T-helper 9 cell (primary cell): ENCODE data around the gene ZFYVE28.
A peak's percentile ranks its signal among the peaks of the same experiment; 100 is the strongest.

Experiments
- DNase-seq: peaks from one replicate; pipeline ENCODE4 v3.0.0-alpha.2; 2020

The ZFYVE28 gene

DNA sequence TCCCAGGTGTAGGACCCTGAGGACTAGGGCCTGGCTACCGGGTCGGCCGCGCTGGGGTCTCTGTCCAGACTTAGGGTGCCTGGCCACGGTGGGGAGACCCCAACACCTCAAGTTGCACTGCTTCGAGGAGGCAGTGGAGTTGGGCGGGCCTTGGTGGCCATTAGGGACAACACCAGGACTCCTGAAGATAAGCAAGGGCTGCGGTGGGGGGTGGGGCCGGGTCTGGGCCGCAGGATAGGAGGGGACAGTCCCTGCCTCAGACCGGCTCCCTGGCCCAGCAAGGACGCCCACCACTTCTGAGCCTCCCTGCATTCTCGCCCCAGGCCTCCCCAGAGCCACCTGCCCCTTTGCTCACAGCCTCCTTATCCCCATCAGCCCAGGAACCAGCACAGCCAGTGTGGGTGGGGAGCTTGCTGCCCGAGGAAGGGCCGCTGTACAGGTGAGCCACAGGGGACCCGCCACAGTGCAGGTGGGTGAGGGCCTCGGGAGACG lies 151.1 kb downstream of the ZFYVE28 start:
- DNase-seq: no peak

GRCh38 chr4:2266821-2267220 lies 151.6 kb downstream of the ZFYVE28 start:
- DNase-seq: no peak

DNA sequence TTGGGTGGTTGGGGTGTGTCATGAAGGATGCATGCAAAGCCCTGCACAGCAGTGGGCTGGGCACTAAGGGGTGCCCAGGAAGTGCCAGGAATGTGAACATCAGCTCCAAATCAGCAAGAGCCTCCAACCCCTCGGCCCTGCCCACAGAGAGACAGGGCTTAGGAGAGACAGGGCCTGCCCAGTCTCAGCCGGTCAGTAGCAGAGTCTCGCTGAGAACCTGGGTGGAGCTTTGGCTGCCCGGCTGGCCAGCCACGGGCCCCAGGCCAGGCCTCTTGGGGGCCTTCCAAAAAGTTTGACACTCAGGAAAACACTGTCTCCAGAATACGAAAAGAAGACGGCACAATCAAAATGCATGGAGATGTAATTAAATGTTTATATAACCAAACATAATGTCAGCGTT lies 152.3 kb downstream of the ZFYVE28 start:
- no peak for DNase-seq

DNA sequence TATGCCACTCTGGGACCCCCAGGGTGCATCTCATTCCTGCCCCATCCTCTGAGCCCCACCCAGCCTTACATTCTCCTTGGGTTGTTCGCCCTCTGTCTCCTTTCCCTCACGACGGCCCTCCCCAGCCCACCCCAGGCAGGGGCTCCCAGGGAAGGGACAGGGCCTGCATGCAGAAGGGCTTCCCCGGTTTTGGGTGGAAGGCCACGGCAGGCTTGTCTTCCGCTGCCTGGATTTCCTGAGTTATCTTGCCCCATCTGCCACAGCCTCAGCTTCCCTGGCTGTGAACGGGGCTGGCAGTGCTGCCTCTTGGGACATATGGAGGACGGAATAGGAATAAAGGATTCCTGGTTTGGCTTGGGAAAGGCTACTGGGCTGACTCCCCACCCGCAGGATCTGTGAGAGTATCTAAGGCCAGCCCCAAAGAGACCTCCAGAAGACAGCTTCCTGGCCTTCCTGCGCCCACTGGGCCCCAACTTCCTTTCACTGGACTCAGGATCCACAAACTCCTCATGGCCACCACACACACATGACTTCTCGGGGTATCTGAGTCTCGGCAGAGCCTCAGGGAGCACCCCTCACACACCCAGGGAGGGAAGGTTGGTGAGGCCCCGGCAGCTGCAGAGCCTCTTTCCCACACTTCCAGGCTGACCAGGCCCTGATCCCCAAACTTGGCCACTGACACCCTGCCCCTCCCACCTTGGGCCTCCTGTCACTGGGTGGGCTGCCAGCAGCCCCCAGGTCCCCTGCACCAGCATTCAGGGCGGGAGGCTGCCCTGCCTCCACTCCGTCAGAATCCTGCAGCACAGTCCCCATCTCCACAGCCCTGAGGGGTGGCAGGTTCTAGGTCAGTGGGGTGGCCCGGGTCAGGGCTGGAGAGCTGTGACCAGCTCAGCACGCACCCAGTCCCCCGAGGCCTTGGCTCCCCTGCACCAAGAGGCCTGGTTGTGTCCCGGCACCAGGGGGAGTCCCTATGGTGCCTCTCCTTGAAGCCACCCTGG lies 153.0 kb downstream of the ZFYVE28 start:
- no peak for DNase-seq

- no peak for DNase-seq
Measured at GRCh38 chr4:2264481-2265041, 153.9 kb downstream of the ZFYVE28 start.

GRCh38 chr4:2263926-2264321 lies 154.5 kb downstream of the ZFYVE28 start:
- no peak for DNase-seq

GRCh38 chr4:2262944-2263250 lies 155.5 kb downstream of the ZFYVE28 start:
- no peak for DNase-seq

GRCh38 chr4:2262145-2262943 lies 156.1 kb downstream of the ZFYVE28 start:
- peak; percentile 93 for DNase-seq

DNA sequence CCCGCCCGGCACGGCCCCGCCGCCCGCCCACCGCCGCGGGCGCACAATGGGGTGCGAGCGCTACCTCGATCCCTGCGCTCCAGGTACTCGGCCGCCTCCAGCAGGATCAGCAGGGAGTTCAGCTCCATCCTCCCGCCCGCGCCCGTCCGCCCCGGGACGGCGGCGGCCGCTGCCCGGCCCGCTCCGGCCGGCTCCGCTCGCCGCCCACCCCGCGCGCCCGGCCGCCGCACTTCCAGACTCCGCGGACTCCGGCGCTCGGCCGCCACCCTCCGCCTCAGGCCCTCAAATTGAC lies 156.6 kb downstream of the ZFYVE28 start, which contains the start of gene MXD4:
TSS of gene MXD4 (minus strand) at position 257 of the 292 bp plus-strand sequence. CDS start at position 128, 129 bp downstream.
- no peak for DNase-seq

DNA sequence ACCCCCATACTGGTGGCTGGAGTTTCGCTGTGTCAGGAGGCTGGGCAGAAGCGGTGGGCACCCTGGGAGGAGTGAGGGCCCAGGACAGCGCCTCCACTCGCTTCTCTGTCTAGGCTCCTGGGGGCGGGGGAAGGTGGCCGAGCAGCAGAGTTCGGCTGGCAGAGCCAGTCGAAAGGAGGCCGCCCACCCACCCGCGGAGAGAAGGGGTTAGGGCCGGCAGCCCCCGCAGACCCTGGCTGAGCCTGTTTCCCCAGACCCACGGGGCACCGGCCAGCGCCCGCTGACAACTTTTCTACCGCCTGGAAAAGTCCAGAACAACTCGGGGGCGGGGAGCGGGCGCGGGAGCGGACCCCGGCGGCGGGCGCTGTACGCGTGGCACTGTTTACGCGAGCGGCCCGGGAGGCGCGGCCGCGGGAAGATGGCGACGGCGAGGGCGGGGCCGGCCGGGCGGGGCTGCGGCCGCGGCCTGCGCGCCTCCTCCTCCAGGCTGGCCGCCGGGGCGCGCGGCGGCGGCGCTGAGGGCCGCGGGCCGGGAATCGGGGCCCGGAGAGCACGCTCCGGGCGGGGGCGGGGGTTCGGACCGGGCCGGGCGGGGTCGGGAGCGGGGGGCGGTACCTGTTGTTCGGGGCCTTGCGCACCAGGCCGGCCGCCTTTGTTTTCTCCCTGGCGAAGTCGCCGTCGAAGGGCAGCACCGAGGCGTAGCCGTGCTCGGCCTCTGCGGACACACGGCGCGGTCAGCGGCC lies 157.2 kb downstream of the ZFYVE28 start:
- DNase-seq: peak; percentile 53

- no peak for DNase-seq
Measured at GRCh38 chr4:2260344-2261109, 157.9 kb downstream of the ZFYVE28 start.

DNA sequence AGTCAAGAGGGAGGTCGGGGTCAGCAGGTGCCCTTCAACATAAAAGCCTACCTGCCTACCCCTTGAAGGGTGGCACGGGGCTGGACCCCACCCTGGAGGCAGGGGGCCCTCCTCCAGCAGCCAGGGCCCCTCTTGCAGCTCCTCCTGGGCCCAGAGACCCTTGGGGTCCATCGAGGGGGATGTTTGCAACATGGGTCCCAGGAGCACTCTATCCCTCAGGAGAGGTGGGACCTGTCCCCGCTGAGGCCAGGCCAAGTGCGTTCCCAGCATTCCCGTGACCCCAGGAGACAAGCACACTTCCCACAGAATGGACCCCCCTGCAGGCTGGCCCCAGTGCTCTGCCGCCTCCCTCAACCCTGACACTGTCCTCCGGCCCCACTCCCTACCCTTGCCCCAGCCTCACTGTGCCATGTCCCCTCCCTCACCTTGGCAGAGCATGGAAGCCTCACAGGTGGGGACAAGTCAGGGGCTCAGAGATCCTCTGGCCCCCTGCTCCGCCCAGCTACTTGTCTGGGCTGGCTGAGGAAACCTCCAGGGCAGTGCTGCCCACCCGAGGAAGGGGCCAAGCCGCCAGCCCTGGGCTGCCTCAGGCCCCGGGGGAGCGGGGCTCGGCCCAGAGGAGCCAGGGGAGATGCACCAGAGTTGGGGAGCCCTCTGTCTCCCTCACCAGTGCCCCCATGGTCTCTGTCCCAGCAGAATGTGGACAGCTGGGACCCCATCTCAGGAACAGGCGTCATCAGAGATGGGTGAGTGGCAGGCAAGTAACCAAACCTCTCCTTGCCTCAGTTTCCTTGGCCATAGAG lies 158.7 kb downstream of the ZFYVE28 start:
- DNase-seq: no peak

- no peak for DNase-seq
Measured at GRCh38 chr4:2259036-2259540, 159.4 kb downstream of the ZFYVE28 start.

DNA sequence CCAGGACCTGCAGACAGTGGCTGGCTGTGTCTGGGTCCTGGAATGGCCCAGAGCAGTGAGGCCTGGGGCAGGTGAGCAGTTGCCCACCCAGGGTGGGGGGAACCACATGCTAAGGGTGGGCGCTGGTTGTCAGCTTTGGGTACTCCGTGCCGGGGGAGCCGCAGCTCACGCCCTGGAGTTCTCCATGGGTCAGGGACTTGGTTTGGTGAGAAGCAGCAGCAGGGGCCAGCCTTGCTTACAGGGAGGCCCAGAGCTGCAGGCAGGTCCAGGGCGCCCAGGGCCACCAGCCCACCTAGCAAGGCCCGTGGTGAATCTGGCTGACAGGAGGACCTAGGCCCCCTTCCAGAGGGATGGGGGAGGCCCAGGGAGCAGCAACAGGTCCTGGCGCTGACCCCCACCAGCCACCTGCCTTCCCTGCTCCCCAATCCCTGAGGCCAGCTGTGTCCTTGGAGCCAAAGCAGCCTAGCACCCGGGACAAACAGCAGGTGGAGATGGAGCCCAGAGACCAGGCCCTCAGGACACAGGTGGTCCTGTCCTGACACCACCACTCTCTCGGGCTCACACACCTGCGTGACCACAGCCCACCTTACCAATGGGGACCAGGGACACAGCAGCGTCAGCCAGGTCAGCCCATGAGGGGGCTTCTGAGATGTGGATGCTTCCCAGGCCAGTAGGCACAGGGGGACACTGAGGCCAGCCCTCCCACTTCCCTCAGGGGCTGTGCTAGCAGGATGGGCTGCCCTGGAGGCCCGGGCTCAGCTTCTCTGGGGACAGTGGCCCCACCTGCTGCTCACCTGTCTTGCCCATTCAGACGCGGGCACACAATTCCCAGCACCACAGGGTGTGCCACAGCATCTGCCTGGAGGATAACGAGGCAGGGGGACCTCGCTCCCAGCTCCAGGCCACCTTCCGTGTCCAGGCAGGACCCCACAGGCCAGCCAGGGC lies 160.1 kb downstream of the ZFYVE28 start:
- DNase-seq: no peak

- DNase-seq: no peak
Measured at GRCh38 chr4:2257361-2258081, 160.9 kb downstream of the ZFYVE28 start.

DNA sequence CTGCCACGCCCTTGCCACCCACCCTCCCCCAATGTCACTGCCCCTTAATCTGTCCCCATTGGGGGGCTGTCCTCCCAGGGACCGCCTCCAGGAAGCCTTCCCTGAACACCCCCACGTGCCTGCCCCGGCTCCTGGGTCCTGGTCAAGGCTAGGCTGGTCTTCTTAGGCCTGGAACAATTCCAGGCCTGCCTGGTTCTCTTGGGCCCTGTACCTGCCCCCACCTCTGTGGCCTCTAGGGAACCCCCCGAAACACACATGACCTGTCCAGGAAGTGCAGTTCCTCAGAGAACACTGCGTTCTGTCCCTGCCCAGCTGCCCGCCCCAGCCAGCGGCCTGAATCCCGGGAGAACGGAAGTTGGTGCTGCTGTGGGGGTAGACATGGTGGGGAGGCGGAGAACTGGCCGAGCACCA lies 161.7 kb downstream of the ZFYVE28 start:
- DNase-seq: no peak

GRCh38 chr4:2256156-2256731 lies 162.2 kb downstream of the ZFYVE28 start:
- no peak for DNase-seq

DNA sequence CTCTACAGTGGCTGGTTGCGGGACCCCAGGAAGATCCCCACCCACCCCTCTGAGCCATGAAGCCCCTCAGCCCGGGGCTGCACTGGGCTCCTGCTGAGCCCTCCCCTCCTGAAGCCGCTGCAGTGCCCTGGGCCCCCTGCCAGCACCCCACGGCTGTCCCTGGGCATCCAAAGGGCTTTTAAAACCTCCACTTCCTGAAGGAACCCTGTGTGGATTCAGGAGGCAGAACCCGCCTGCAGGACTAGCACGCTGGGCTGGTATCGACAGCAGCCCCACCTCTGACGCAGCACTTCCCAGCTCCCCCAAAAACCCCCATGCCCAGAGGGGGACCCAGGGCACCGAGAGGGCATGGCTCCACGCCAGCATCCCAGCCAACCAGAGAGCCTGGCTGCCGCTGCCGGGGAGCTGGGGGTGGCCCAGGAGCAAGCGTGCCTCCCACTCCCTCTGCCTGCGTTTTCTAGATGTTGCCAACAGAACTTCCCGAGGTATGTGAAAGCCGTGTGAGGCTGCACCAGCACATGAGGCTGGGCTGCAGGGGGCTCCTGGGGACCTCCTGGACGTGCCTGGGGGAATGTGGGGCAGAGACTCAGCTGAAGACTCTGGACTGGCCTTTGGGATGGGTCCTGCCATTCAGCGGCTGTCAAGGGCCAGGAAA lies 162.8 kb downstream of the ZFYVE28 start:
- no peak for DNase-seq
